ENCODE results near the gene HRG.

The HRG gene

DNA sequence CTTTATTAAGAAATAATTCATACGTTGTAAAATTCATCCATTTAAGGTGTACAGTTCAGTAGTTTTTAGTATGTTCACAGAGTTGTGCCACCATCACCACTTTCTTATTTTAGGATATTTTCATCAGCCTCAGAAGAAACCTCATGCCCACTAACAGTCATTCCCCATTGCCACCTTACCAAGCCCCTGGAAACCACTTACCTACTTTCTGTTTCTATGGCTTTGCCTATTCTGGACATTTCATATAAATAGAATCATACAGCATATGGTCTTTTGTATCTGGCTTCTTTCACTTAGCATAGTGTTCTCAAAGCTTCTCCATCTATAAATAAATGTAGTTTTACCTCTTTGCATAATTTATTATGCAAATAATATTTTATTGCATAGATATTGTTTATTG lies 19.0 kb upstream of the HRG start:
- no peak for TF ChIP-seq REST (IDR thresholded peaks at IDR 0.05; ENCODE audit: insufficient read depth in 1 of 2, low read depth in 2 of 2, low read length in 2 of 2)
- TF ChIP-seq FOXP2 (optimal IDR thresholded peaks at IDR 0.05; ENCODE audit: borderline replicate concordance, extremely low read depth, extremely low read length, insufficient read depth) = no peak
- TF ChIP-seq TAF1 (IDR thresholded peaks at IDR 0.05; ENCODE audit: borderline replicate concordance, insufficient read depth, low read length) = no peak
- no peak for TF ChIP-seq POLR2AphosphoS5 (IDR thresholded peaks at IDR 0.05; ENCODE audit: low read depth, low read length)
- TF ChIP-seq SIN3A (IDR thresholded peaks at IDR 0.05; ENCODE audit: borderline replicate concordance, insufficient read depth, low read length) = no peak

DNA sequence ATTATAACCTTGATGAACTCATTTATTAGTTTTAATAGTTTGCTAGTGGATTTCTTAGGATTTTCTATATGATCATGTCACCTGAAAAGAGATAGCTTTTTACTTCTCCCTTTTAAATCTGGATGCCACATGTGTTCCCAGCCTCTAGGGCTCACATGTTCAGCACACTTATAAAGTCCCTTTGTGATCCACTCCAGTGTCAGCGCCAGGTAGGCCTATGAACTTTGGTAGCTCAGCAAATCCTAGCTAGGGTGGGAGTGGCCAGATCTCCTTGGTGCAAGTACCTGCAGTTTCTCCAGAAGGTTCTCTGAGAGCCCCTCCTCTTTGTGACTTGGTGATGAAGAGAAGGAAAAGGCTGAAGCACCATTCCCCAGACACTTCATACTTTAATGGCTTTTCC lies 17.0 kb upstream of the HRG start:
- TF ChIP-seq FOXP2 (optimal IDR thresholded peaks at IDR 0.05; ENCODE audit: borderline replicate concordance, extremely low read depth, extremely low read length, insufficient read depth) (no peak), SIN3A (IDR thresholded peaks at IDR 0.05; ENCODE audit: borderline replicate concordance, insufficient read depth, low read length) (no peak), REST (IDR thresholded peaks at IDR 0.05; ENCODE audit: insufficient read depth in 1 of 2, low read depth in 2 of 2, low read length in 2 of 2) (no peak), TAF1 (IDR thresholded peaks at IDR 0.05; ENCODE audit: borderline replicate concordance, insufficient read depth, low read length) (no peak), POLR2AphosphoS5 (IDR thresholded peaks at IDR 0.05; ENCODE audit: low read depth, low read length) (no peak)

DNA sequence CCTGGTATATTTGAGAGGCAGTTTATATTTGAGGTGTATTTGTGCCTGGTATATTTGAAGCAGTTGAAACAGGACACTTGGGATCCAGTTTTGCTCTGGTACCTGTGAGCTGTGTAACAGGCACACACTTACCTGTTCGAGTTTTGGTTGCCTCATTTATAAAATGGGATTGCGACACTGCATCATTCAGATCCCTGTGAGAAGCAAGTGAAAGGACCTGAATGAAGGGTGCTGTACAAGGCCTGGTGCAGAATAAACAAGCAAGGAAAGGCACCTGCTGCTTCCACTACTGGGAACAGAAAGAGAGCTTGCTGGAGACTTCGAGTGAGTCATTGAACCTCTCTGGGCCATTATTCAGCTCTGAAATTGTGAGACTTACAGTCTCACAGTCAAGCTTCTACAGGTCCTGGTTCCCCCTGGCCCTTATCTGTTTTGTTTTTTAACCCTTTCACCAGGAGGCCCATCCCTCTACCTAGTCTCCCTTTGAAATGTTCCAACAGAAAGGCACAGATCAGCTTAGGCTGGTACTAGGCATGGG lies 14.1 kb upstream of the HRG start:
- no peak for TF ChIP-seq REST (IDR thresholded peaks at IDR 0.05; ENCODE audit: insufficient read depth in 1 of 2, low read depth in 2 of 2, low read length in 2 of 2)
- no peak for TF ChIP-seq POLR2AphosphoS5 (IDR thresholded peaks at IDR 0.05; ENCODE audit: low read depth, low read length)
- TF ChIP-seq TAF1 (IDR thresholded peaks at IDR 0.05; ENCODE audit: borderline replicate concordance, insufficient read depth, low read length) = no peak
- TF ChIP-seq FOXP2 (optimal IDR thresholded peaks at IDR 0.05; ENCODE audit: borderline replicate concordance, extremely low read depth, extremely low read length, insufficient read depth) = no peak
- no peak for TF ChIP-seq SIN3A (IDR thresholded peaks at IDR 0.05; ENCODE audit: borderline replicate concordance, insufficient read depth, low read length)

- no peak for TF ChIP-seq FOXP2 (optimal IDR thresholded peaks at IDR 0.05; ENCODE audit: borderline replicate concordance, extremely low read depth, extremely low read length, insufficient read depth)
- no peak for TF ChIP-seq POLR2AphosphoS5 (IDR thresholded peaks at IDR 0.05; ENCODE audit: low read depth, low read length)
- no peak for TF ChIP-seq TAF1 (IDR thresholded peaks at IDR 0.05; ENCODE audit: borderline replicate concordance, insufficient read depth, low read length)
- no peak for TF ChIP-seq REST (IDR thresholded peaks at IDR 0.05; ENCODE audit: insufficient read depth in 1 of 2, low read depth in 2 of 2, low read length in 2 of 2)
- no peak for TF ChIP-seq SIN3A (IDR thresholded peaks at IDR 0.05; ENCODE audit: borderline replicate concordance, insufficient read depth, low read length)
Measured at GRCh38 chr3:186653080-186653707, 12.6 kb upstream of the HRG start.

Data from PFSK-1 (cell line).